Stimulated activated CD8-positive, alpha-beta memory T cell treated with anti-CD3 and anti-CD28 coated beads, Interleukin-15, amount 100 ng/mL, for 4 hours (primary cell): Measurements from ENCODE around the gene ANKRD6.

Experiments used
- DNase-seq, 2 donors: peaks; one replicate each; pipeline ENCODE4 v3.0.0-alpha.2; 2020; ENCODE audit warnings: low read depth in 2 of 2

ANKRD6 gene

DNA sequence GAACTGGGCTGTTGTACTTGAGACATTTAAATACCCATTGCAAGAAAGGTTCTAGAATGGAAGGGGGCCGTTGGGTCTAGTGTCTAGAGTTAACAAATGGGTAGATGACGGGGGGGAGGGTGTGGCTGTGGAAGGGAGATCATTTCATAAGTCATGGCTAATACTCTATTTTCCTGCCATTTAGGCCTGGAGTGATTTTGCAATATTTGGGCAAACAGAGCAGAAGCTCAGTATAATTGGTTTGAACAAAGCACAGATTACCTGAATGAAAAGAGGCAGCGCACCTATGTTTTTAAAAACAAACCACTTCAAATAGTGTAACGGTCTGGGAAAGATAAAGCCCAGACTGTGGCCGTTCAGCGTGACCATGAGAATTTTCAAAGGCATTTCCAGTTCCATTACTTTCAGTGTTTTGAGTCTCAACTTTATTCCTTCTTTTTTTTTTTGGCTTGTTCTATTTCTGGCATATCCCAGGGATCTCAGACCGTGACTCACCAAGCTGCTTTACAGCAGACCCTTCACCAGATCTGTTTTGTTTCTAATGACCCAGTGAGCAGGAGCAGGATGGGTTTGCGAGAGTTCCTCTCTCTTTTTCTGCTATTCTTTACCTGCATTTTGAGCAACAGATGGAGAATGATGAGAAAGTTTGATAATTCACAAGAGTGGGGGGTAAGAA lies 131.9 kb downstream of the ANKRD6 start:
- DNase-seq: no peak

DNA sequence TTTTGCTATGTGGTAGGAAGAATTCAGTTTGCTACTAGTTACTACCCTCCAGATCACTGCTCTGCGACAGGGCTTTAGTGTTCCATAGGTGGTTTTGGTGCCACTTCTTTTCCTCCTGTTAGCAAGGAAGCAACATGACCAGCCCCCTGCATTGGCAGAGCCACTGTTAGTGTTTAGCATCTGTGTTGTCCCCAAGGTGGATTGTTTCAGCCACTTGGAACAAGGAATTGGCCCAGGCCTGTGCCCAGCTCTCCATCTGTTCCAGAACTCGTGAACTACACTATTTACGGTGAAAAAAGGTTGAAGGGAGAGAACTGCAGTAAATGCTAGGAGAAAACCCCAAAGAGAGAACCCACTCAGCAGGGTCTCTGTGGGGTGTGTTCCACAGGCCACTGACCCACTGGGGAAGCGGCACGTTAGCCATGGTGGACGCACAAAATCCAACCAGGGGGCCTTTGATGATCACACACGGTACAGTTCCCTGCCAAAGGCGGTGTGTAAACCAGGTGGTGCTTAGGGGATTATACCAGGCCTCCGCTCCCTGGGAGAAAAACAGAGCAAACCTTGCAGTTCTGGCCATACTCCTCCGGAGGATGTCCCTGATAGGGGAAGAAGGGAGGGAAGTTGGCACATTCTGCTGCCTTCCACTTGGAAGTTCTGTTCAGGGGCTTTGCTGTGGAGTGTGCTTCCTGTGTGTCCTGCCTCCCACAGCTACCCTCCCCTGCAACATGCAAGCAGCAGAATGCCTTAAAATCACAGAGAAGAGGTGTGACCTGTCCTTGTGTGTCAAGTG lies 133.3 kb downstream of the ANKRD6 start:
- DNase-seq: no peak

DNA sequence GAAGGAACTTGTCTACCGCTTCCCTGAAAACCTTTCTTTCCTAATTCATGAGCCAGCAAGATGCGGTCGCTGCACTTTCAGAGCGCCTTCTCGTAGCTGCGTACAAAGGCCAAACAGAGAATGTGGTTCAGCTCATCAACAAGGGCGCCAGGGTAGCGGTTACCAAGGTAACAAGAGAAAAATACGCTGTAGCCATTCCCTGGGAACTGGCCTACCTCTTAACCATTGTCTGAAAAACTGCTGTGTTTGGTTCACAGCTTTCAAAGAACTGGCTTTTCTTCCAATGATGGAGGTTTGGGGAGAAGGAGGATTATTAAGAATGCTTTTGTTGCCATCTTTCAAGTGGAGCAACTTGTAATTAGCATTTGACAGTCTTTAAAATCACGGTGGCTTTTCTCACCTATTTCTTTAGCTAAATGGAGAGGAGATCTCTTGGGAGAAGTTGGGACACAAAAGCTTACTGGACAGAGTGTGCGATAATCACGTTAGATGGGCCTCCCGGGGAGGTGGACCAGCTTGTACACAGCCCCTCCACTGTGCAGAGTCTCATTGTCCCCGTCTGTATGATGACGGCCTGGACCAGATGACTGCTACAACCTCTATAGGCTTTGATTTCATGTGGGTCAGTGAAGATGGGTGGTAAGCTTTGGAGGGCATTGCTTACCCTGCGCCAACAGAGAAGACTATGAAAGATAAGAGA lies 134.1 kb downstream of the ANKRD6 start:
- no peak for DNase-seq

DNA sequence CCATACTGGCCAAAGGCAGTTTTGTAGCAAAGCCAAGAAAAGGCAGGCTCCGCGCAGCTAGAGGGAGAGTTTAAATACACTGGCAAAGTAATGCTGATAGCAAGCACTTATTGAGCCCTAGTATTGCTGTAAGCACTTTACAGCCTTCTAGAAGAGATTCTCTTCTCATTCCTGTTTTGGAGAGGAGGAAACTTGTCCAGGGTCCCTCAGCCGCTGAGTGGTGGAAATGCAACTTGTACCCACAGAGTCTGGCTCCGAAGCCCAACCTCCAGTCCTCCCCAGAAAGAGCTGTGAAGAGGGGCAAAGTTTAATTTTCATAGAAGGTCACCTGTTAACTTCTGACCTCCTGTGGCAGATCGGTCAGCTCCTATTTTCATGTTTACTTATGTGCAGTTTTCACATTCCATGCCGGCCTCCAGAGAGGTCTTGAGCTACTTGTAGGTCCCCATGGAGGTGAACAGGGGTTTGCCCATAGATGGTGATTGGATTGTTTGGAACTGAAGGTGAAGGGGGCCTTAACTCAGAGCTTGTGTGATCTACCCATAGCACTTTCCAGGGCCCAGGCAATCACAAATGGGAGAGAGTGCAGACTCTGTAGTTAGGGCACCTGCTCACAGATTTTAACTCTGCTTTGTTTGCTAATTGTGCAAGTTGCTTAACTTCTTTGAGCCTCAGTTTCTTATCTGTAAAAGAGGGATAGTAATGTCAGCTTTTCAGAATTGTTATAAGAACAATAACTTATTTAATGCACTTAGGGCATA lies 134.9 kb downstream of the ANKRD6 start:
- DNase-seq: no peak

DNA sequence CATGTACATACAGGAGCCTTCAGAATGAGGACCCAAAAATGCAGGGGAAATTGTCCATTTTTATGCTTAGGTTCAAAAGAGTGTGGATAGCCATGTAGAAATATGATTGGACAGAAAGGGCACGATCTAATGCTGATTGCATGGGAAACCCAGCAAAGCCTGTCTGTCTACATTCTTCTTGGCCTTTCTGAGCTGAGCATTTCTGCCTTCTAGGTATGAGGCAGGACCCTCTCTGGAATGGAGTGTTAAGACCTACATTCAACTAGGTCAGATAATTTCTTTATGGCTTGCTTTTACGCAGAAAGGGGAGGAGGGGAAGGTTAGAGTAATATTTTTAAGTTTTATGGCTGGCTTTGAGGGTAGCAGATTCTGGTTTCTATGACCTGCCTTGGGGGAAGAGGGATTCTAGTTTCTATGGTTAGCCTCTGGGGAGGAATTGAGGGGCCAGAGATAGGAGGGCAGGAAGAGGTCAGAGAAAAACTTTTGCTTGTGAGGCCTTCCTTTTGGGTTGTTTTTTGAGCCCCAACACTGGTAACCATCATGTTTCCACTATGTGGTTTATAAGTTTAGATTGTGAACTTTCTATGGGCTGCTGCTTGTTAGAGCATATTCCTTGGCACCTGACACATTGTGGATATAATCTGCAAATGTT lies 142.1 kb downstream of the ANKRD6 start:
- DNase-seq: no peak

DNA sequence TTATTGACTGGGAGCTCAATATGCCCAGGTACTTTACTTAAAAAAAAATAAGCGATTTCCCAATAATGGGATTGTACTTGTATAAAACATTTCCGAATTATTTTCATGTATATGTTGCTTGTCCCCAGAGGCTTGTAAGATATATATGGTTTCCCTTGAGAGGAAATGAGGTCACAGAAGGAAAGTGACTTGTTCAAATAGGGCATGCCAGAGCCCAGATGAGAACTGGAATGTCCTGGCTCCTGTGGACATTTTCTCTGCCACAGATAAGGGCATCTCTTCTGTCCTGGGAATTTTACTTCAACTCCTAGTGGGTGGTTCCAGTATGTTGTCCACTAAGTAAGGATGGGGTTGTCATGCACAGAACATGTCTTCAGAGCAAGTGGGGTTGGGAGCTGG lies 142.6 kb downstream of the ANKRD6 start:
- DNase-seq: no peak

DNA sequence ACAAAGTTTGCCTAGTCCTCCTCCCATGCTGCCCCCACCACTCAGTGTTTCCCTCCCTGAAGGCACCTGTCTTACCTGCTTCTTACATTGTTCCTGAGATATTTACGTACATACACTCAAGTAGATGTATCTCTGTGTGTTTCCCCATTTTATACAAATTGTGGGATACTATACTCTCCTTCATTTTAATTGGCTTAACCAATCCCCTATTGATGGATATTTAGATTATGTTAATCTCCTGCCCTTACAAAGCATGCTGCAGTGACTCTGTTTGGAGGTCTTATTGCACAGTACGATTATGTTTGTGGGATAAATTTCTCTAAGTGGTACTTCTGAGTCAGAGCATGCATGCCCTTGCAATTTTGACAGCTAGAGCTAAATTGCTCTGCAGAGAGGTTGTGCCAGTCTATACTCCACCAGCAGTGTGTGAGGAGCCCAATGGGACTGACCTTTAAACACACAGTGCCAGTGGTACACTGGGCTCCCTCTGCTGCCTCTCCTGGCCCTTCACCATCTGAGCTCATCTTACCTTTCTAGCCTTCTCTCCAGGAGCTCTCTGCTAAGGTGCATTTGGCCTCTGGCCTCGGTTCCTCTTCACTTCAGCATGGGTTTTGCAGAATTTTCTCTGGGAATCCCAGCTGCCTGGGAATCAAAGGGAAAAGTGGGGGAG lies 148.2 kb downstream of the ANKRD6 start:
- DNase-seq: no peak

DNA sequence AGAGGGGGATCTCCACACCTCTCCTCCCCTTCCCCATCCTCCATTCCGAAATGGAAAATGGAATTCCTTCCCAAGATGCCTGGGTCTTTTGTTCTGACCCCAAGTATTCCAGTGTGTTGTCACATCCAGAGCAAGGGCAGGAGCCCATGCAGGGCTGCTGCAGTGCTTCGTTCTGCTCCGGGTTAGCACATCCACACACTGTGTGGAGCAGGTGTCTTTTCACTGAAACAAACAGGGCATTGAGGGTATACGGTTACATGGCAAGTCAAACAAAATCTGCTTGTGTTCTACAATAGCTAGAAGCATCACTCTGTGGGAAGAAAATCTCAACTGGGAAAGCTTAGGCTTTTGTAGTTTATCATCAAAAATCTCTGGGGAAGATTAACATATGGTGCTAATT lies 148.7 kb downstream of the ANKRD6 start:
- DNase-seq: no peak

DNA sequence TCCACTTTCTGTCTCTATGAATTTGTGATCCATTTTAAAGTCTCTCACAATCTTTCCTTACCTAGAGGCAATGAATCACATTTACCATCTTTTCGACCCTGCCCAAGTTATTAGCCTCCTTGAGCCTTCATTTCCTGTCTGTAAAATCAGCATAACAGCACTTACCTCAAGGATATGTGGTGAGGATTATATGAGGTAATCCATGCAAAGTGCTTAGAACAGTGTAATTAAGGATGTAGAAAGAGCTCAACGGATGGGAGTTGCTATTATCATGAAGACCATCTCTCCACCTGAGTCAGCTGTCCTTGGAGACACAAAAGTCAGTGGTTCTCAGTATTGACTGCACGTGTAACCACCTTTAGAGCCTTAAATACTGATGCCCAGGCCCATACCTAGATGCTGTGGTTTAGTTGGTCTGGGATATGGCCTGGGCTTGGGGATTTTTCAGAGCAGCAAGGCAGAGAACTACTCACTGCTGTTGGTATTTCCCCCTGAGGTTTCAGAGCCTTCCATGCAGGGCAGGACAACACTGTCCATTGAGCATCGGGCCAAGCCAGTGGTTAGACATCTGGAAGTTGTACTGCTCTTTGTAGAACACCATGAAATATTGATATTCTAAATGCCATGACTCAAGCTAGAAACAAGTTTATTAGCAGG lies 149.8 kb downstream of the ANKRD6 start:
- DNase-seq: no peak

DNA sequence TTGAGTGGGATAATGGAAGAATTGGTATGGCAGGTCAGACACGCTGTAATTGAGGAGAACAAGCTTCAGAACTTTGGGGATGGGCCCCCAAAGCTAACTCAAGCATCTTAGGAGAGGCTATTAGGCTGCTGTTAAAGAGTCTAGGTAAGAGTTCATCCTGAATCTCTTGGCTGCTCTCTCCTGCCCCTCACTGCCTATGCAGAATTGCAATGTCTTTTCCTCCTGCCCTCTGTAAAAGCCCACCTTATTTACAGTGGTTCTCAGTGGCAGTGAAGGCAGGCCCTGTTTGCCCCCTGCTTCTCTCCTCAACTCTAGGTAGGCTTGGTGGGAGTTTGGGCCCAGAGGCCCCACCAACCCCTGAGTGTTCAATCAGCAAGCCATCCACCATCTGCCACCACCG lies 150.6 kb downstream of the ANKRD6 start:
- DNase-seq: no peak

DNA sequence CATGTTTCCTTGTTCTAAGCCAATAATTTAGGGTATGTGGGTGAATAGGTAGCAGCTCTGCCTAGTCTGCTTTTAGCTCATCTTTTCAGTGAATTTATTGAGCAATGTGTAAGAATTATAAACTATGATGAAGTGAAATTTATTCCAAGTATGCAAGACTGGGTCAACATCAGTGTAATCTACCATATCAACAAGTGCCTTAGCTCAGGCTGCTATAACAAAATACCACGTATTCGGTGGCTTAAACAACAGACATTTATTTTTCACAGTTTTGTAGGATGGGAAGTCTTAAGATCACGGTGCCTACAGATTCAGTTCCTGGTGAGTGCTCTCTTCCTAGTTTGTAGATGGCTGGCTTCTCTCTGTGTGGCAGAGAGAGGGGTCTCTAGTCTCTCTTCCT lies 151.6 kb downstream of the ANKRD6 start:
- DNase-seq: no peak

DNA sequence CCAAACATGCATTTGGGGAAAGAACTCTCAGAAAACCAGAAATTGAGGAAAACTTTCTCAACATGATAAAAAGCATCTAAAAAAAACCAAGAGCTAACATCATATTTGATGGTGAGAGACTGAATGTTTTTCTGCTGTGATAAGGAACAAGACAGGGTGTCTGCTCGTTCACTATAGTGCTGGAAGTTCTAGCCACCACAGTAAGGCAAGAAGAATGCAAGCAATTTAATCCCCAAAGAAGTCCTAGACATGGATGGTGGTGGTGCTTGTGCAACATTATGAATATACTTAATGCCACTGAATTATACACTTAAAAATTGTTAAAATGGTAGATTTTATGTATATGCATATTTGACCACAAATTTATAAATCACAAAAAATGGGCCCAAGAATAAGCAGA lies 152.2 kb downstream of the ANKRD6 start:
- DNase-seq: no peak

DNA sequence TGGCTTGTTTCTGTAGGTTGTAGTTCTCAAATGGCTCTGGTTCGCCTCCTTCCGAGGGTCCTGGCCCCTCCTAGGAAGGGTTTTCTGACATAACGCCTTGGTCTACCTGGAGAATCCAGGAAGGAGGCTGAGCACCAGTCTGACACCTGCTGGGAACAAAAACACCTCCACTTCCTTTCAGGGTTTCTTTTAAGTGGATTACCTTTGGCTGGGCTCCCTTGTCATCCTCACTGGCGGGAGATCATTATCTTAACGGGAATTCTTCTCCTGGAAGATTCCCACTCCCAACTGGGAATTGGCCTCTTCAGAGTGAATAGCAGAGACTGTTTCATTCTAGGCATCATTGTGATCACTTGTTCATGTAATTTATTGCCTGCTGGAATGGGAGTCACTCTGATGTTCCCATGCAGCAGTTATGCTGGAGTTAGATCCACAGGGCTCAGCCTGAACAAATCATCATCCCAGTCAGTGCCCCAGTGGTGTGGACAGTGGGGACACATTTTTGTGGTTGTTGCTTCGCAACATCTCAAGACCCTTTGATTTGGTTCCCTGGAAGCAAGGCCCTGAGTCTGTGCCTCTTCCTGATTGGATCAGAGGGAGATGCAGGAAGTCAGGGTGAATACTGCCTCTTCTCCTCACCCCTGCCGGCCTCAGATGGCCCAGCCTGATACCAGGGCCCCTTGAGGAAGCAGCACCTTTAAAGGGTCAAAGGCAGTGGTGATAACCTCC lies 156.5 kb downstream of the ANKRD6 start:
- no peak for DNase-seq

DNA sequence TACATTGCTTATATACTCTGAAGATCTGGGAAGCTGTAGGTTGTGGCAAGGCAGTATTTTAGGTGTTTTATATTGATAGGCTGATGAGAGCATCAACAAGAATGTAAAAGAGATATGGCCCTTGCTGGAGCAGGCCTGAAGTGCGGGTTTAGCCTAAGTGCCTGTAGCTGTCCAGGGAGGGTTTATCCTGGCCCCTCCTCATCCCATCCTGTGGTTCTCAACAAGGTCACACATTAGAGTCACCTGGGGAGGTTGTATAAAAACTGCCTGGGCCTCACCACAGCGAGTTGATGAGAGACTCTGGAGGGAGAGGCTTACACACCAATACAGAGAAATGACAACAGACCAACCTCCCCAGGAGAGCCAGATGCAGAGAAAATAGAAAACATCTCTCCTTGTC lies 157.2 kb downstream of the ANKRD6 start:
- no peak for DNase-seq

DNA sequence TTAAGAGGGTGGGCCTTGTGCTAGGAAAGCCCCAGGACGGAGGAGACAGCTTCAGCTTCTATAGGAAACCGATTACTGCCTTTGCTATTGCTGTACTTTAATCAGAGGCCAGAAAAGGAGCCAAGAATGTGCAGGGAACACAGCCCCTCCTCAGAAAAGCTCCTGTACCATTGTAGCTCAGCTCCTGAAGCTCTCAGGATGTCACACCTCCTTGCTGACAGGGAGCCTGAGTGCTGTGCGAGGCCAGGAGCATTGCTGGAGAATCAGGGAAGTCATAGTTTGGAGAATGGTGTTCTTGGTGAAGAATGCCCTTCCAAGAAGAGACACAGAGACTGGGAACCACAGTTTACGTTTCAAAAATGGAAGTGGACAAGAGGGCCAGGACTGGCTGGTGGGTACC lies 158.8 kb downstream of the ANKRD6 start:
- no peak for DNase-seq

DNA sequence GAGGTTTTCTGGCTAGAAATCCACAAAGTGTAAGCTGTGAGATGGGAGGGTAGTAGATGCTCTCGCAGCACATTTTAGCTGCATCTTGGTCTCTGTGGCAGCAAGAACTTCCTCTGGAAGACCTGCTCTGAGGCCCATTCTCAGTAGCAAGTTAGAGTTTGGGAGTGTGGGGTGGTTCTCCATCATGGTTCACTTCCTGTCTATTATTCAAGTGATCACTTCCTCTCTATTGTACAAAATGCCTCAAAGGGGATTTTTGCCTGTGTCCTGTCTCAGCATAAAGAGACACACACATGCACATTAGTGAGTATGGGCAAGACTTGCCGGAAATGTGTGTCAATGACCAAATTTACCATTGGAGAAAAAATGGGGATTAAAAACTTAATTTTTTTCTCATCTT lies 163.1 kb downstream of the ANKRD6 start:
- DNase-seq: no peak

DNA sequence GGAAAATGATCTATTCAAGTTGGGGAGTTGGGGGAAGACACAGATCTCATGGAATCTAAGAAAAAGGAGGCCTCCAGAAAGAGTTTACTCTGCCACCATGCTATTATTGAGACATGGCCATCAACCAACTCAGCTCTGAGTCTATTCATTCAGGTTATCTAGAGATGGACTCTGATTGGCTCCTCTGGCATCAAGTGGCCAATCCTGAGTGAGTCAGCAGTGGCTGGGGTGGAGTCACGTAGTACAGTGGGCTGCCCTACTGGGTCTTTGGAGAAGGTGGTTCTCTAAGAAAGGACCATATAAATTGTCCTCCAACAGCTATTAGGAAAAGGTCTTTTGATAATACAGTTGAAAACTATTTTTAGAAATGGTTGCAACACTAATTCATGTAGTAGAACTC lies 163.5 kb downstream of the ANKRD6 start:
- no peak for DNase-seq

DNA sequence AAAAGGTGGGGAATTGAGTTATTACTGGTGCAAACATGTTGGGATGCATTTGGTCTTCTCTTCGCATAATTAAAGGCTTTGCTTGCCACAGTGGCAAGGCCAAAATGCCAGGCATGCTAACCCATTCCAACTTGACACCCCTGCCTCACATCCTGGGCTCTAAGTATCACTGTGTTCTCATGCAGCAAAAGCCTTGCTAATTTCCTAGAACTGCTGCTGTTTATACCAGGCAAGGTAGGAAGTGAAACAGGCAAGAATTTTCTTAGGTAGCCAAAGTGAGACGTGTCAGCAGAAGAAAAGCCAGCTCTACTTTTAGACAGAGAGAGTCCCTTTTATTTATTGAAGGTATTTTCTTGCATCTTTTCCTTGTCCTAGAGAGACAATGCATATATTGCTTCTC lies 164.4 kb downstream of the ANKRD6 start:
- DNase-seq: no peak

DNA sequence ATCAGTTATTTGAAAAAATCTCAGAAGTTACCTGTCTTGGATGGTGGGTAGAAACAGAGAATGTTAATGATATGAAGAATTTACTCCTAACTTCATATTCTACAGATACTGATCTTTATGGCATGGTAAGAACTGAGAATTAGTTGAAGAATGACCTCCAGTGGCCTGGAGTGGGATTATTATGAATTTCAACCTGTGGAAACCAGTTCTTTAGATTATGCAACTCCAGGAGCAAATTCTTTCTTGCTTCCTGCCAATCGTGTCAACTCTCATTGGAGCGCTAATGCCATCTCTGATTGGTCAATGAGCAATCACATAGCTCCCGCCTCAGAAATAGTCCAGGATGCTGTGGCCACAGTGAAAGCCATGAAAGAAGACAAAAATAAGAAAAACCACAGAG lies 165.0 kb downstream of the ANKRD6 start:
- no peak for DNase-seq

DNA sequence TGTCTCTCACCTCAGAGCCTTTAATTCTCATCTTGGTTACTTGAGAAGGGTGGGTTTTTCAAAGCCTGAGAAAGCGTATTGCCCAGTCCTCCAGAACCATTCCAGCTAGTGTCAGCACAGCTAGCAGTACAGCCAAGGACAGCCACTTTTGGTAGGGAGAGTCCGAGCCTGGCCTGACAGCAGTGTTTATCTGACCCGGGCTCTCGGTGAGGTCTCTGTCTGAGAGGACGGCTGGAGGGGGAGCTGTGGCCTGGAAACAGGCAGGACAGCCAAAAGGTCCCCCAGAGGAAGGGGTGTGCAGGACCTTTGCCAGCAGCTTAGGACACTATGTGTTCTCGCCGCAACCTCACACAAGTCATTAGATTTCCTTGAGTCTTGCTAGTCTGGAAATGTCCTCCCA lies 166.8 kb downstream of the ANKRD6 start:
- DNase-seq: no peak
